ENCODE results near the gene AAMDC. TPM values are rescaled to one million over a fixed set of nuclear protein-coding genes. Genes with fewer than 3 reads are reported as not detected.
"Not testable (repeated sequence)": the region's sequence is repeated elsewhere in the genome, so short reads cannot be mapped to it uniquely, and the experiment has no call there.

AAMDC gene
- total and polyA plus RNA-seq, 10 of the 15 experiments (the other 5 are each of a cell fraction or from before 2014, with no cell fraction given): 3.7 to 38.3 (median 11.2) TPM

- H3K36me3 ChIP-seq (ENCODE audit: control insufficient read depth in 2 of 2, insufficient read depth in 2 of 2, low read length in 1 of 2); DNase-seq (ENCODE audit: low read depth, low spot score); SMC1A ChIA-PET (ENCODE audit: uncharacterized antibody, unreplicated experiment); POLR2A ChIA-PET; intact Hi-C loops (cut with micrococcal nuclease; ENCODE audit: unreplicated experiment); H3K9ac ChIP-seq (ENCODE audit: control insufficient read depth, insufficient read depth, low read length); H3K4me1 ChIP-seq (ENCODE audit: control insufficient read depth, insufficient read depth, low read length); H3K27ac ChIP-seq (ENCODE audit: control insufficient read depth, insufficient read depth); CTCF ChIA-PET; H3K4me3 ChIP-seq; FAIRE-seq; H3K4me2 ChIP-seq (ENCODE audit: control insufficient read depth, insufficient read depth); H3K9me3 ChIP-seq (replicated peaks; ENCODE audit: control insufficient read depth, insufficient read depth, low read length); in situ Hi-C loops (cut with MboI); BruUV-seq (replicated peaks); H2AFZ ChIP-seq (ENCODE audit: control insufficient read depth, low read depth, low read length); ATAC-seq; H4K20me1 ChIP-seq (ENCODE audit: control insufficient read depth, insufficient read depth); RAD21 ChIA-PET (ENCODE audit: unreplicated experiment); H3K27me3 ChIP-seq (replicated peaks in 1 of 2; ENCODE audit: control insufficient read depth in 2 of 2, insufficient read depth in 2 of 2, low read length in 1 of 2); H3K79me2 ChIP-seq (ENCODE audit: control insufficient read depth, insufficient read depth, low read length): not testable (repeated sequence)
- WGBS (ENCODE audit: insufficient coverage, insufficient replicate concordance, low lambda C conversion rate, missing lambda C conversion rate): 73% methylated on average over 4 of the region's 4 CpGs
Observed at GRCh38 chr11:77890619-77891056, 69.7 kb downstream of the AAMDC start.

- ATAC-seq; H3K9ac ChIP-seq (ENCODE audit: control insufficient read depth, insufficient read depth, low read length); FAIRE-seq; H3K27me3 ChIP-seq (replicated peaks in 1 of 2; ENCODE audit: control insufficient read depth in 2 of 2, insufficient read depth in 2 of 2, low read length in 1 of 2); H3K27ac ChIP-seq (ENCODE audit: control insufficient read depth, insufficient read depth); H3K4me3 ChIP-seq; CTCF ChIA-PET; BruUV-seq (replicated peaks); RAD21 ChIA-PET (ENCODE audit: unreplicated experiment); H2AFZ ChIP-seq (ENCODE audit: control insufficient read depth, low read depth, low read length); H3K36me3 ChIP-seq (ENCODE audit: control insufficient read depth in 2 of 2, insufficient read depth in 2 of 2, low read length in 1 of 2); DNase-seq (ENCODE audit: low read depth, low spot score); POLR2A ChIA-PET; SMC1A ChIA-PET (ENCODE audit: uncharacterized antibody, unreplicated experiment); H3K79me2 ChIP-seq (ENCODE audit: control insufficient read depth, insufficient read depth, low read length); intact Hi-C loops (cut with micrococcal nuclease; ENCODE audit: unreplicated experiment); H4K20me1 ChIP-seq (ENCODE audit: control insufficient read depth, insufficient read depth); H3K9me3 ChIP-seq (replicated peaks; ENCODE audit: control insufficient read depth, insufficient read depth, low read length); H3K4me2 ChIP-seq (ENCODE audit: control insufficient read depth, insufficient read depth); in situ Hi-C loops (cut with MboI); H3K4me1 ChIP-seq (ENCODE audit: control insufficient read depth, insufficient read depth, low read length): not testable (repeated sequence)
- WGBS (ENCODE audit: insufficient coverage, insufficient replicate concordance, low lambda C conversion rate, missing lambda C conversion rate): 98% methylated on average over 7 of the region's 7 CpGs
Observed at GRCh38 chr11:77891256-77891655, 70.3 kb downstream of the AAMDC start.

- H3K9me3 ChIP-seq (replicated peaks; ENCODE audit: control insufficient read depth, insufficient read depth, low read length); POLR2A ChIA-PET; H3K27me3 ChIP-seq (replicated peaks in 1 of 2; ENCODE audit: control insufficient read depth in 2 of 2, insufficient read depth in 2 of 2, low read length in 1 of 2); BruUV-seq (replicated peaks); intact Hi-C loops (cut with micrococcal nuclease; ENCODE audit: unreplicated experiment); H3K9ac ChIP-seq (ENCODE audit: control insufficient read depth, insufficient read depth, low read length); ATAC-seq; RAD21 ChIA-PET (ENCODE audit: unreplicated experiment); H3K4me1 ChIP-seq (ENCODE audit: control insufficient read depth, insufficient read depth, low read length); in situ Hi-C loops (cut with MboI); H3K4me2 ChIP-seq (ENCODE audit: control insufficient read depth, insufficient read depth); SMC1A ChIA-PET (ENCODE audit: uncharacterized antibody, unreplicated experiment); H3K79me2 ChIP-seq (ENCODE audit: control insufficient read depth, insufficient read depth, low read length); H3K36me3 ChIP-seq (ENCODE audit: control insufficient read depth in 2 of 2, insufficient read depth in 2 of 2, low read length in 1 of 2); FAIRE-seq; DNase-seq (ENCODE audit: low read depth, low spot score); CTCF ChIA-PET; H3K4me3 ChIP-seq; H3K27ac ChIP-seq (ENCODE audit: control insufficient read depth, insufficient read depth); H2AFZ ChIP-seq (ENCODE audit: control insufficient read depth, low read depth, low read length); H4K20me1 ChIP-seq (ENCODE audit: control insufficient read depth, insufficient read depth): not testable (repeated sequence)
- WGBS (ENCODE audit: insufficient coverage, insufficient replicate concordance, low lambda C conversion rate, missing lambda C conversion rate): 92% methylated on average over 1 of the region's 4 CpGs
Observed at GRCh38 chr11:77891703-77892102, 70.8 kb downstream of the AAMDC start.

GRCh38 chr11:77894949-77895348, 74.0 kb downstream of the AAMDC start:
- POLR2A ChIA-PET; H3K4me1 ChIP-seq (ENCODE audit: control insufficient read depth, insufficient read depth, low read length); H4K20me1 ChIP-seq (ENCODE audit: control insufficient read depth, insufficient read depth); in situ Hi-C loops (cut with MboI); H3K27ac ChIP-seq (ENCODE audit: control insufficient read depth, insufficient read depth); H3K36me3 ChIP-seq (ENCODE audit: control insufficient read depth in 2 of 2, insufficient read depth in 2 of 2, low read length in 1 of 2); RAD21 ChIA-PET (ENCODE audit: unreplicated experiment); intact Hi-C loops (cut with micrococcal nuclease; ENCODE audit: unreplicated experiment); BruUV-seq (replicated peaks); H3K27me3 ChIP-seq (replicated peaks in 1 of 2; ENCODE audit: control insufficient read depth in 2 of 2, insufficient read depth in 2 of 2, low read length in 1 of 2); H3K79me2 ChIP-seq (ENCODE audit: control insufficient read depth, insufficient read depth, low read length); DNase-seq (ENCODE audit: low read depth, low spot score); H3K9ac ChIP-seq (ENCODE audit: control insufficient read depth, insufficient read depth, low read length); H3K4me2 ChIP-seq (ENCODE audit: control insufficient read depth, insufficient read depth); H3K9me3 ChIP-seq (replicated peaks; ENCODE audit: control insufficient read depth, insufficient read depth, low read length); SMC1A ChIA-PET (ENCODE audit: uncharacterized antibody, unreplicated experiment); ATAC-seq; H2AFZ ChIP-seq (ENCODE audit: control insufficient read depth, low read depth, low read length); CTCF ChIA-PET; H3K4me3 ChIP-seq; FAIRE-seq: not testable (repeated sequence)
- WGBS (ENCODE audit: insufficient coverage, insufficient replicate concordance, low lambda C conversion rate, missing lambda C conversion rate): 100% methylated on average over 1 of the region's 1 CpG
